Occipital lobe (tissue), 2 donors: ENCODE results near the gene PER1. TPM values are rescaled to one million over a fixed set of nuclear protein-coding genes. Genes with fewer than 3 reads are reported as not detected.
A peak's percentile ranks its signal among the peaks of the same experiment; 100 is the strongest.
"Not testable (repeated sequence)": the region's sequence is repeated elsewhere in the genome, so short reads cannot be mapped to it uniquely, and the experiment has no call there.

Experiments
- DNase-seq: peaks from one replicate; lab custom pipeline; 2025; lab: John Stamatoyannopoulos, UW
- total RNA-seq: library from RNA; depleted of rRNA; stranded (reverse); fragments of >200 nt; gene quantifications from one replicate; pipeline ENCODE4 v1.2.3, GENCODE V29; 2014

PER1 gene
- total RNA-seq, 1 donor from 2014 or later = 7.8 TPM

- DNase-seq = peak; percentile 75
Observed at GRCh38 chr17:8173056-8173870, 21.1 kb upstream of the PER1 start.

- DNase-seq = not testable (repeated sequence)
Observed at GRCh38 chr17:8170186-8170585, 18.0 kb upstream of the PER1 start.

GRCh38 chr17:8167526-8167925 is 15.3 kb upstream of the PER1 start:
- no peak for DNase-seq

- DNase-seq = no peak
Observed at GRCh38 chr17:8166731-8167130, 14.5 kb upstream of the PER1 start.

- DNase-seq = no peak
Observed at GRCh38 chr17:8164815-8165131, 12.6 kb upstream of the PER1 start.

- DNase-seq = peak; percentile 74
Observed at GRCh38 chr17:8163978-8164814, 12.0 kb upstream of the PER1 start.

- no peak for DNase-seq
Observed at GRCh38 chr17:8162997-8163977, 11.1 kb upstream of the PER1 start.

GRCh38 chr17:8162233-8162996 is 10.2 kb upstream of the PER1 start, which contains the start of gene VAMP2:
TSS of gene VAMP2 (minus strand) at chr17:8162948. CDS start at chr17:8162879, 69 bp downstream.
- peak; percentile 72 for DNase-seq

GRCh38 chr17:8161289-8162232 is 9.4 kb upstream of the PER1 start:
- DNase-seq = no peak

- no peak for DNase-seq
Observed at GRCh38 chr17:8160741-8161221, 8.6 kb upstream of the PER1 start.

- DNase-seq = no peak
Observed at GRCh38 chr17:8160224-8160577, 8.0 kb upstream of the PER1 start.

- DNase-seq = no peak
Observed at GRCh38 chr17:8159459-8160223, 7.4 kb upstream of the PER1 start.

- no peak for DNase-seq
Observed at GRCh38 chr17:8159032-8159400, 6.8 kb upstream of the PER1 start.

- peak; percentile 72 for DNase-seq
Observed at GRCh38 chr17:8158267-8159031, 6.2 kb upstream of the PER1 start.

- DNase-seq = peak; percentile 97
Observed at GRCh38 chr17:8156246-8156992, 4.2 kb upstream of the PER1 start.

GRCh38 chr17:8155996-8156245 is 3.7 kb upstream of the PER1 start:
- DNase-seq = no peak

GRCh38 chr17:8155231-8155995 is 3.2 kb upstream of the PER1 start:
- no peak for DNase-seq
